Left lung (tissue), 10 donors: Measurements from ENCODE around the gene NEK9. TPM values are rescaled to one million over a fixed set of nuclear protein-coding genes. Genes with fewer than 3 reads are reported as not detected.

Source experiments
- ATAC-seq: fragments of 200-7000 bp; cut with Tn5 transposase; one replicate; pipeline ENCODE4 v1.9.1; 2020; ENCODE audit warnings: moderate library complexity
- DNase-seq, 4 donors: peaks; one replicate each; pipeline ENCODE4 v3.0.0-alpha.2; 2013 to 2020
- H3K27ac ChIP-seq, 2 donors: fragments of 200-600 bp; sonication (generic) in 1 of 2; one replicate each; pipeline versions ENCODE4 v1.5.0 to v1.8.0; 2020 to 2021
- H3K27me3 ChIP-seq, 2 donors: fragments of 200-600 bp; sonication (generic) in 1 of 2; one replicate each; pipeline versions ENCODE4 v1.5.0 to v1.8.0; 2020 to 2021
- H3K36me3 ChIP-seq, 2 donors: fragments of 200-600 bp; sonication (generic) in 1 of 2; one replicate each; pipeline versions ENCODE4 v1.5.0 to v1.8.0; 2020 to 2021
- H3K4me1 ChIP-seq, 2 donors: fragments of 200-600 bp; one replicate each; pipeline ENCODE4 v1.8.0; 2021
- H3K4me3 ChIP-seq, 2 donors: fragments of 200-600 bp; sonication (generic) in 1 of 2; one replicate each; pipeline versions ENCODE4 v1.5.0 to v1.8.0; 2020 to 2021; ENCODE audit warnings: mild to moderate bottlenecking in 1 of 2
- H3K9me3 ChIP-seq, 2 donors: fragments of 200-600 bp; sonication (generic) in 1 of 2; one replicate each; pipeline versions ENCODE4 v1.5.0 to v1.8.0; 2020 to 2021
- CTCF ChIP-seq, 2 donors: fragments of 200-600 bp; sonication (generic) in 1 of 2; IDR thresholded peaks; one replicate each; pipeline versions ENCODE4 v1.5.0 to v1.8.0; 2021; ENCODE audit warnings: antibody characterized with exemption in 2 of 2
- intact Hi-C, 2 donors: fragments of 100-400 bp; cut with DNase I; formaldehyde crosslinking; loops; one replicate each; pipeline versions ENCODE4 v1.11.2 to v1.14.2; 2022
- polyA plus RNA-seq, 6 donors: library from polyadenylated mRNA; unstranded; fragments of 120-200 nt; gene quantifications; one replicate each; pipeline ENCODE4 v1.2.1, GENCODE V29; 2013; ENCODE audit not compliant: insufficient read length in 6 of 6
- total RNA-seq, 2 donors: library from RNA; stranded (reverse); fragmentation: NEBNext Ultra II Directional; extraction: Animal tissue kit (Norgen Biotek cat#: 25700); gene quantifications; one replicate each; pipeline ENCODE4 v1.2.1, GENCODE V29; 2021
- donor health status: DM: no; HTN: yes; CAD: no.
- donor health status: DM: no; HTN: no; CAD: no.

NEK9 gene
- total and polyA plus RNA-seq, 8 donors, result 75.8 to 147 (median 131) TPM

GRCh38 chr14:75125617-75126016 is 1.2 kb downstream of the NEK9 start:
- intact Hi-C loops, result no loop called here

GRCh38 chr14:75123991-75124390 is 2.9 kb downstream of the NEK9 start:
- peaks cover 27 to 72% of the 10 kb centered on the region in 2 donors for H3K4me1 ChIP-seq

More at GRCh38 chr14:75125617-75126016, 1.2 kb downstream of the NEK9 start:
- ATAC-seq (no peak), DNase-seq (no peak)
- no peak for TF ChIP-seq CTCF (IDR thresholded peaks at IDR 0.05)
- Histone ChIP-seq H3K4me3 (peak overlapping the region in 1 of 2 donors; percentile 83), H3K36me3 (peaks cover 0 to 14% of the 10 kb centered on the region in 2 donors), H3K27me3 (no peaks in the 10 kb centered on the region), H3K9me3 (no peaks in the 10 kb centered on the region), H3K4me1 (peaks cover 27 to 60% of the 10 kb centered on the region in 2 donors), H3K27ac (peak overlapping the region; percentile 94 to 99)

GRCh38 chr14:75121552-75121951 is 5.3 kb downstream of the NEK9 start:
- H3K27ac ChIP-seq, result peak overlapping the region in 1 of 2 donors; percentile 85
- no peak overlapping the region for H3K4me3 ChIP-seq
- ATAC-seq, result no peak
- DNase-seq, result no peak
- no peaks in the 10 kb centered on the region for H3K9me3 ChIP-seq
- no peaks in the 10 kb centered on the region for H3K27me3 ChIP-seq
- H3K36me3 ChIP-seq, result peaks cover 0 to 45% of the 10 kb centered on the region in 2 donors
- peaks cover 13 to 59% of the 10 kb centered on the region in 2 donors for H3K4me1 ChIP-seq
- intact Hi-C loops, result no loop called here
- no peak for TF ChIP-seq CTCF (IDR thresholded peaks at IDR 0.05)

More at GRCh38 chr14:75123991-75124390, 2.9 kb downstream of the NEK9 start:
- no peak for DNase-seq
- Histone ChIP-seq H3K9me3 (no peaks in the 10 kb centered on the region), H3K4me3 (no peak overlapping the region), H3K36me3 (peaks cover 0 to 20% of the 10 kb centered on the region in 2 donors), H3K27me3 (no peaks in the 10 kb centered on the region), H3K27ac (peak overlapping the region in 1 of 2 donors; percentile 77)
- no peak for TF ChIP-seq CTCF (IDR thresholded peaks at IDR 0.05)
- ATAC-seq, result no peak
- intact Hi-C loops, result no loop called here

- peak overlapping the region in 1 of 2 donors; percentile 85 for H3K27ac ChIP-seq
- ATAC-seq (peak; percentile 44), DNase-seq (no peak)
- H3K9me3 ChIP-seq, result no peaks in the 10 kb centered on the region
- no peak overlapping the region for H3K4me3 ChIP-seq
- intact Hi-C loops, result no loop called here
- H3K4me1 ChIP-seq, result peaks cover 7 to 53% of the 10 kb centered on the region in 2 donors
- H3K36me3 ChIP-seq, result peaks cover 0 to 53% of the 10 kb centered on the region in 2 donors
- no peak for TF ChIP-seq CTCF (IDR thresholded peaks at IDR 0.05)
- H3K27me3 ChIP-seq, result no peaks in the 10 kb centered on the region
These were observed 6.1 kb downstream of the NEK9 start for GRCh38 chr14:75120541-75121291.

GRCh38 chr14:75119056-75119455 is 7.8 kb downstream of the NEK9 start:
- Histone ChIP-seq H3K4me3 (no peak overlapping the region), H3K36me3 (peaks cover 0 to 70% of the 10 kb centered on the region in 2 donors), H3K27ac (no peak overlapping the region)

More at GRCh38 chr14:75119056-75119455, 7.8 kb downstream of the NEK9 start:
- TF ChIP-seq CTCF (IDR thresholded peaks at IDR 0.05), result no peak
- Histone ChIP-seq H3K27me3 (no peaks in the 10 kb centered on the region), H3K4me1 (peaks cover 0 to 37% of the 10 kb centered on the region in 2 donors), H3K9me3 (no peaks in the 10 kb centered on the region)
- intact Hi-C loops, result no loop called here
- no peak for DNase-seq
- no peak for ATAC-seq
